ENCODE data around the gene LRRC26.

The LRRC26 gene

DNA sequence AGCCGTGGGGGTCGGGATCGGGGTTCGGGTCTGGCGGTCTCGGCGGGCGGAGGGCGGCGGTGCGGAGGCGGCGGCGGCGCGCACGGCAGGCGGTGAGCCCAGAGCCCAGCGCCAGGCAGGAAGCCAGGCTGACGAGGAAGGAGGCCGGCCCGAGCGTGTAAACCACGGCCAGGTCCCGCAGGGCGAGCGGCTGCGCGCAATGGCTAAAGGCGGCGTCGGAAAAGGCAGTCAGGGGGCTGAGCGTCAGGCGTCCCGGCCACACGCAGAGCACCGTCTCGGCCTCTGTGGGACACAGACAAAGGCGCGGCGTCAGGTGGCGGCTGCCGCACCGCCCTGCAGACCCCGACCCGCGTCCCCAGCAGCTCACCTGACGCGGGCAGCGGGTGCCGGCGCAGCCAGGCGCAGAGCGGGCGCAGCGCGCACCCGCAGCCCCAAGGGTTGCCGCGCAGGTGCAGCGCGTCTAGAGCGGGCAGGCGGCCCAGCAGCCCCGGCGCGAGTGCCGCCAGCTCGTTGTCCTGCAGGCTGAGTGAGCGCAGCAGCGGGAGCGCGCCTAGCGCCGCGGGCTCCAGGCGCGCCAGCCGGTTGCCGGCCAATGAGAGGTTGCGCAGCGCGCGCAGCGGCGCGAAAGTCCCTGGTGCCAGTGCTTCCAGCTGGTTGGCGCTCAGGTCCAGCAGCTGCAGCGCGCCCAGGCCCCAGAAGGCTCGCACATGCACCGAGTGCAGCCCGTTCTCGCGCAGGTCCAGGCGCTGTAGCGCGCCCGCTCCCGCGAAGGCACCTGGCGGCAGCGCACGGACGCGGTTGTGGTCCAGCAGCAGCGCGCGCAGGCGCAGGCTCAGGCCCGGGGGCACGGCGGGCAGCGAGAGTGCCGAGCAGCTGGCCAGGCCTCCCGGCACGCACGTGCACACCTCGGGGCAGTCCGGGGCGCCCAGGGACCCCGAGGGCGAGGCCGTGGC, 671 bp downstream of the LRRC26 start:
- DNase-seq (ENCODE audit: extremely low read depth in 1 of 2, low read depth in 1 of 2) = no peak

GRCh38 chr9:137168573-137168903, 1.3 kb downstream of the LRRC26 start:
- no peak for DNase-seq (ENCODE audit: extremely low read depth in 1 of 2, low read depth in 1 of 2)

- no peak for DNase-seq (ENCODE audit: extremely low read depth in 1 of 2, low read depth in 1 of 2)
Measured at GRCh38 chr9:137167747-137168572, 1.9 kb downstream of the LRRC26 start.

- DNase-seq (ENCODE audit: extremely low read depth in 1 of 2, low read depth in 1 of 2) = no peak
Measured at GRCh38 chr9:137167277-137167746, 2.5 kb downstream of the LRRC26 start.

DNA sequence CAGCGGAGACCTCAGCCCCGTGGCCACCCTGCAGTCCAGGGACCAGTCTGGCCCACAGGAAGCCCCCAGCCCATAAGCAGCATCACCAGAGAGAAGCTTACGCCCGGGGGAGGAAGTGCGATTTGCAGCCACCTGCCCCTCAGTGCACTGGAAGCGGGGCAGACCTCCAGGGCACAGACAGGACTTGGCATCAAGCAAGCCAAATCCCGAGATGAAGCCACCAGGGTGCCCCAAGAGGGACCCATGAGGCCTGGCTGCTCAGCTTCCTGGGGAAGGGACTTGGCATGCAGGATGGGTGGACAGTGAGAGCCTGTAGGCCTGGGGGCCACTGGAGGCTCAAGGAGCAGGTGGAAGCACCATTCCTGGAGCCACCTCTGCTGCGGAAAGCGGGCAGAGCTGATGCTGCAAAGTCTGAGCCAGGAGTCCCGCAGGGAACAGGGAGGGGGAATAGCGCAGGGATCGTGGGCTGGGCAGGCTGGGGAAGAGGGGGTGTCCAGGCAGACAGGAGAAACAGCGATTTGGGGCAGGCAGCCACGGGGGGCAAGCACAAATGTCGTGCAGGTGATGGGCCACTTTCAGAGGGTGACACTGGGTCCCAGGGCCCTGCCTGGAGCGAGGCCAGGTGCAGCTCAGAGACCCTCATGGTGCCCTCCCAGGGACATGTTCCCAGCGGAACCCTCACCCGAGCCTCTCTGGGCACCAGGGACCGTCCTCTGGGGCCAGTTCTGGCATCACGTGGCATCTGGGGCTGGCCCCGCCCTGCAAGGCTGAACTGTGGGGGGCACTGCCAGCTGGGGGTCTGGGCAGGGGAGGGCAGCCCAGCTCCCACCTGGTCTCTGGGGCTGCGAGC, 3.2 kb downstream of the LRRC26 start:
- DNase-seq (ENCODE audit: extremely low read depth in 1 of 2, low read depth in 1 of 2) = no peak

DNA sequence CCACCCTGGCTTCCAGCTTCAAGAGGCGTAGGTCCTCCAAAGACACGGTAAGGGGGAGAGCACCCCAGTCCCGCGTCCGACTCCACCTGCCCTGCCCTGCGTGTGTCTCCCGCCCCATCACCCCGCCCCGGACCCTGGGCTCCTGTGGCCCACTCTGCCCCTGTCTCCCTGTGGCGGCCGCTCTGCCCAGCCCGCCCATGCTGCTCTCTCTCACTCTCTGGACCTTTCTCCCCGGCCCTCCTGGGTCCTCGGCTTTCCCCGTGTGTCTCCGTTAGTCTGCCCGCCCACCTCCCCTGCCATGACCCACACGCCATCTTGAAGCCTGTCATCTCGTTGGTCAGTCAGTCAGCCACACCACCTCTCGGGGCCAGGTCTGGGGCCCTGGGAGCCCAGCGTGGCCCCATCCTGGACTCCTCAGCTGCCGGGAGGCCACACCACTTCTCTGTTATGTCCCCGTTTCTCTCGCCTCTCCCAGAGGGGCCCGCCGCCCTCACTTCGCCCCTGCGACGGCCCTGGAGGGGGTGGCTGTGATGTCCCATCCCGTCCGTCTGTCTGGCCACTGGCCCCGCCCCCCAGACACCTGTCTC, 4.5 kb downstream of the LRRC26 start:
- DNase-seq (ENCODE audit: extremely low read depth in 1 of 2, low read depth in 1 of 2) = no peak

DNA sequence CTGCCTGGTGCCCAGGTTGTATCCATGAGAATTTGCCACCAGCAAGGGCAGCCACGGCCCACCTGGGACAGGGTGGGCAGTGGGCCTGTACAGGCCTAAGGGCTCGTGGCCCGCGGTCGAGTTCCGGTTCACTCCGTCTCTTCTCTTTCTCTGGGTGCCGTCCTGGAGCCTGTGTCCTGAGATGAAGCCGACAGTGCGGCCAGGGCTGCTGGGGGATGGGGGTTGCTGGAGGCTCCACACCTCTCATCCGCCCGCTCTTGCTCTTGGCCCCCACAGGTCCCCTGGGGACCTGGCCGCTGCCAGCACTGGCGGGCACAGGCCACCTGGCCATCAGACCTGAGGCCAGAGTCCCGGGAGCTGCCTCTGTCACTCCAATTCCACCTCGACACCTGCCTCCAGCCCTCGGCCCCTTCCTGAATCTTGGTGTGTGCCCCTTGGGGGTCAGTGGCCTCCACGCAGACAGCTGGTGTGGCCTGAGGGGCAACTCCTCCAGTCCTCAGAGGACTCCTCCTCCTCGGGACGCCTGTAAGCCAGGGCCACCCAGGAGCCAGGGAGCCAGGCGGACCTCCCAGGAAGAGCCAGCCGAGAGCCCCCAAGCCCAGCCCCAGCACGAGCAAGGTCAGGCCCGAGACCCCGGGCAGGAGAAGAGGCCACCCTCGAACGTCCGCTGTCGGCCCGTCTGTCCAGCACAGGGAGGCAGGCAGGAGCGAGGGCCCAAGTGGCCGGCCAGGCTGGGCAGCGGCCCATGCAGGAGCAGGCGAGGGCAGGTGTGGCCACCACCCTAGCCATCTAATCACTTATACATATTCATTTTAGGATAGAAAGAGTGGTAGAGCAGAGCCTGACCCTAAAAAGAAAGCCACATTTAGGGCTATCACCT, 5.2 kb downstream of the LRRC26 start:
- DNase-seq (ENCODE audit: extremely low read depth in 1 of 2, low read depth in 1 of 2) = no peak

GRCh38 chr9:137163805-137164204, 6.0 kb downstream of the LRRC26 start:
- DNase-seq (ENCODE audit: extremely low read depth in 1 of 2, low read depth in 1 of 2) = no peak

GRCh38 chr9:137163365-137163715, 6.5 kb downstream of the LRRC26 start:
- DNase-seq (ENCODE audit: extremely low read depth in 1 of 2, low read depth in 1 of 2) = no peak

- DNase-seq (ENCODE audit: extremely low read depth in 1 of 2, low read depth in 1 of 2) = no peak
Measured at GRCh38 chr9:137162505-137163364, 7.1 kb downstream of the LRRC26 start.

DNA sequence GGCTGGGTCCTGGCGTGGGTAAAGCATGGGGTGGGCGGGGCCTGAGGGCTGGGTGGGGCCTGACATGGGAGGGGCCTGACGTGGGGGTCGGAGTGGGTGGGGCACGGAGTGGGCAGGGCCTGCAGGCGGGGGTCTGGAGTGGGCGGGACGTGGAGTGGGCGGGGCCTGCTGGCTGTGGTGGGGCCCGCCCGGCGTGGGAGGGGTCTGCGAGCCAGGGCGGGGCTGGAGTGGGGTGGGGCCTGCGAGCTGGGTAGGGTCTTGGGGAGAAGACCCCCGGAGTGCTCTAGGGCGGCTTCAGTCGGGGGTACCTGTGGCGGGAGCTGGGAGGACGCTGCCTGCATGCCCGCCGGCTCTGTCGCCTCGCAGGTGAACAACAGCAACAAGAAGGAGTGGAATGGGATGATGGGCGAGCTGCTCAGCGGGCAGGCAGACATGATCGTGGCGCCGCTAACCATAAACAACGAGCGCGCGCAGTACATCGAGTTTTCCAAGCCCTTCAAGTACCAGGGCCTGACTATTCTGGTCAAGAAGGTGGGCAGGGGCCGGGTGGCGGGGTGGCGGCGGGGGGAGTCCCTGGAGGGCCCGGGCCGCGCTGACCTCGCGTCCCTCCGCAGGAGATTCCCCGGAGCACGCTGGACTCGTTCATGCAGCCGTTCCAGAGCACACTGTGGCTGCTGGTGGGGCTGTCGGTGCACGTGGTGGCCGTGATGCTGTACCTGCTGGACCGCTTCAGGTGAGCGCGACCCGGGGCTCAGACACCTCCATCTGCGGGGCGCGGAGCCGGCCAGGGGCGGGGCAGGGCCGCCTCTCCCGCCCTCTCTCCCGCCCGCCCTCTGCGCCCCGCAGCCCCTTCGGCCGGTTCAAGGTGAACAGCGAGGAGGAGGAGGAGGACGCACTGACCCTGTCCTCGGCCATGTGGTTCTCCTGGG, 8.0 kb downstream of the LRRC26 start:
- DNase-seq (ENCODE audit: extremely low read depth in 1 of 2, low read depth in 1 of 2) = no peak

- DNase-seq (ENCODE audit: extremely low read depth in 1 of 2, low read depth in 1 of 2) = no peak
Measured at GRCh38 chr9:137160716-137161557, 8.9 kb downstream of the LRRC26 start.

DNA sequence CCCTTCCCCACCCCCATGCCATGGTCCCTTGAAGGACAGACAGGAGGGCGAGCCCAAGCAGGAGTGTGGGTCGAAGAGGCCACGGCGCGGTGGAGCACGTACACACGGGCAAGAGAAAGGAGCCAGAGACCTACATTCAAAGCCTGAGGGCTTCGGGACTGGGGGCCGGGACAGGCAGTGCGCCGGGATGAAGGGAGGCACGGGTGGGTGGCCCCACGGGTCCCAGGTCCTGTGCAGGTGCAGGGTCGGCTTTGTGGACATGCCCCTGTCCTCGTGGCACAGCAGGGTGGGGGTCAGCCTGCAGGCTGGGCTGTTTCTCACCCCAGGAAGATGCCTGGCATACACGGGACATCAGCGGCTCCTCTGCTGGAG, 9.8 kb downstream of the LRRC26 start:
- DNase-seq (ENCODE audit: extremely low read depth in 1 of 2, low read depth in 1 of 2) = no peak

DNA sequence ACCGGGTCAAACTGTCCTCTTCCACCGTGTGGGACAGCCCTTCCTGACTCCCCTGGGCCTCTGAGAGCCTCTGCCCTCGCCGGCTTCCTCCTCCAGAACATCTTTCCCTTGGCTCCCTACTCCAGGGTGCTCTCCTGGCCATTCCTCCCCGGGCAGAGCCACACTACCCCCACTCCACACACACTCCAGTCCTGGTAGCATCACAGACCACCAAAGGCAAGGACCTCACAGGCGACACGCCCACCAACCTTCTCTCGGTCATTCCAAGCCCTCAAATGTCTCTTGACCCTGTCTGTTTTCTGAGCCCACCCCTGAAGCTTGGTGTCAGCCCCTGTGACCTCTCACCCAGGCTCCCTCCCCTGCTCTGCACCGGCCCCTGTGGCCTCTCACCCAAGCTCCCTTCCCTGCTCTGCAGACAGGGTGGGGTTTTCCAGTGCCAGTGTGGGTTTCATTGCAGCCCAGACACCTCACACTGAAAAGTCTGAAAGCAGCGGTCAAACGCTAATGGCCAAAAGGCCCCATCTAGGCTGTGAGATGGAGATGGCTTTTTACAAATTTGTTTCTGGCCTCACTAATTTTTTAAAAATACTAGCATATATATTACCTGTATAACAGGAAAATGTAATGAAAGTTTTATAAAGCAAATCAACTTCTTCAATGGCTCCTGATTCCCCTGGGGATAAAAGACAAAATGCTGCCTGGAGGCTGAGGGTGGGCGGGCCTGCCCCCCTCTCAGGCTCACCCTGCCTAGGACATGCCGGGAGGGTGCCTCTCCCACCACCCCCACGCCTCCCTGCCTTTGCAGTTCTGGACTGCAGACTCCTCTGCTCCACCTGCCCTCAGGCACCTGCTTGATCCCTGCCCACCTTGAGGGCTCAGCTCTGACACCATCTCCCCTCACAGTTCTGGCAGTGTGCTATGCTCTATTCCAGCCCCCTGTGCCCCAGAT, 10.5 kb downstream of the LRRC26 start:
- no peak for DNase-seq (ENCODE audit: extremely low read depth in 1 of 2, low read depth in 1 of 2)

- DNase-seq (ENCODE audit: extremely low read depth in 1 of 2, low read depth in 1 of 2) = no peak
Measured at GRCh38 chr9:137158625-137159024, 11.2 kb downstream of the LRRC26 start.

Data from stimulated activated CD8-positive, alpha-beta memory T cell treated with anti-CD3 and anti-CD28 coated beads, Interleukin-7, amount 100 ng/mL, for 48 hours (primary cell).